ENCODE measurements around the gene CLIC4. TPM values are rescaled to one million over a fixed set of nuclear protein-coding genes. Genes with fewer than 3 reads are reported as not detected.
A peak's percentile ranks its signal among the peaks of the same experiment; 100 is the strongest.
"Not testable (repeated sequence)": the region's sequence is repeated elsewhere in the genome, so short reads cannot be mapped to it uniquely, and the experiment has no call there.

CLIC4 gene
- total and polyA plus RNA-seq, 2 donors (not counting 1 experiment from before 2014, with no cell fraction given): 28.5 to 123 TPM

GRCh38 chr1:24733342-24733741 is 11.9 kb upstream of the CLIC4 start:
- DNase-seq (peak; percentile 72), ATAC-seq (ENCODE audit: low read depth) (peak; percentile 90)
- Mint-ChIP-seq H3K4me1 (peaks cover 45% of the 10 kb centered on the region), H3K27ac (peak overlapping the region; percentile 95), H3K4me3 (peak overlapping the region; percentile 78)
- H3K79me2 ChIP-seq (ENCODE audit: control insufficient read depth, insufficient read depth, low read length); H3K9ac ChIP-seq (ENCODE audit: low read length); H3K27me3 Mint-ChIP-seq; H4K20me1 ChIP-seq (ENCODE audit: control insufficient read depth, insufficient read depth, low read length, poor library complexity, severe bottlenecking); H3K9me3 ChIP-seq (ENCODE audit: control extremely low read depth in 1 of 3, control insufficient read depth in 2 of 3, insufficient read depth in 1 of 3, low read length in 2 of 3); H3K27me3 ChIP-seq (replicated peaks in 1 of 4; ENCODE audit: control extremely low read depth in 1 of 4, control insufficient read depth in 3 of 4, insufficient read depth in 4 of 4, low read length in 3 of 4); H2AFZ ChIP-seq (ENCODE audit: insufficient read depth, low read depth, low read length, poor library complexity, severe bottlenecking); H3K9me3 Mint-ChIP-seq (ENCODE audit: insufficient read depth); H3K4me3 ChIP-seq (ENCODE audit: control extremely low read depth in 1 of 5, extremely low read depth in 1 of 5, insufficient read depth in 1 of 5, low read depth in 2 of 5, low read length in 4 of 5); H3K36me3 ChIP-seq (replicated peaks in 1 of 2; ENCODE audit: control extremely low read depth in 1 of 2, control insufficient read depth in 1 of 2, extremely low read depth in 1 of 2, insufficient read depth in 2 of 2, low read length in 1 of 2): not testable (repeated sequence)
- peaks cover 42 to 66% of the 10 kb centered on the region in 2 donors for H3K4me1 ChIP-seq (ENCODE audit: control insufficient read depth in 2 of 2, insufficient read depth in 2 of 2, low read length in 2 of 2)
- H3K4me2 ChIP-seq (replicated peaks; ENCODE audit: low read depth, low read length, poor library complexity, severe bottlenecking): peak overlapping the region; percentile 48
- ChIA-PET CTCF (interaction anchor here (0.6 to 3.7 kb wide), 10 partner anchors 8 to 534 kb away, joined by 3 to 22 read pairs (median 6); partner anchors contain the start of gene CLIC4), POLR2A (interaction anchor here (0.6 to 2.1 kb wide), 10 partner anchors 8 to 289 kb away, joined by 3 to 26 read pairs (median 4); partner anchors contain the start of genes CLIC4, RCAN3 and SRRM1)
- peak overlapping the region; percentile 55 to 63 for H3K27ac ChIP-seq (ENCODE audit: low read length in 2 of 2)
- intact Hi-C loops (cut with micrococcal nuclease): loop anchor here (1.0 to 5.0 kb wide), 3 partner anchors 9 to 36 kb away; no protein-coding TSS in a partner anchor
- WGBS (ENCODE audit: insufficient coverage): 86% methylated on average over 1 of the region's 7 CpGs

- no peaks in the 10 kb centered on the region for H3K36me3 ChIP-seq (replicated peaks in 1 of 2; ENCODE audit: control extremely low read depth in 1 of 2, control insufficient read depth in 1 of 2, extremely low read depth in 1 of 2, insufficient read depth in 2 of 2, low read length in 1 of 2)
- ChIA-PET POLR2A (interaction anchor here (0.7 to 1.4 kb wide), 2 partner anchors 10 to 1566 kb away, joined by 3 to 6 read pairs; partner anchors contain the start of genes CLIC4 and LUZP1), CTCF (interaction anchor here (1.2 to 3.7 kb wide), 2 partner anchors 9 to 10 kb away, joined by 3 to 18 read pairs; partner anchors contain the start of gene CLIC4)
- peaks cover 0 to 7% (median 0%) of the 10 kb centered on the region in 3 donors for H3K9me3 ChIP-seq (ENCODE audit: control extremely low read depth in 1 of 3, control insufficient read depth in 2 of 3, insufficient read depth in 1 of 3, low read length in 2 of 3)
- DNase-seq (no peak), ATAC-seq (ENCODE audit: low read depth) (no peak)
- H3K4me3 ChIP-seq (ENCODE audit: control extremely low read depth in 1 of 5, extremely low read depth in 1 of 5, insufficient read depth in 1 of 5, low read depth in 2 of 5, low read length in 4 of 5): no peak overlapping the region
- no peak overlapping the region for H3K9ac ChIP-seq (ENCODE audit: low read length)
- peak overlapping the region; percentile 56 for H3K4me2 ChIP-seq (replicated peaks; ENCODE audit: low read depth, low read length, poor library complexity, severe bottlenecking)
- Mint-ChIP-seq H3K27ac (peak overlapping the region; percentile 83), H3K27me3 (no peaks in the 10 kb centered on the region), H3K4me1 (peaks cover 49% of the 10 kb centered on the region), H3K9me3 (ENCODE audit: insufficient read depth) (no peaks in the 10 kb centered on the region), H3K4me3 (peak overlapping the region; percentile 40)
- H3K4me1 ChIP-seq (ENCODE audit: control insufficient read depth in 2 of 2, insufficient read depth in 2 of 2, low read length in 2 of 2): peaks cover 42 to 70% of the 10 kb centered on the region in 2 donors
- intact Hi-C loops (cut with micrococcal nuclease): no loop called here
- H3K27me3 ChIP-seq (replicated peaks in 1 of 4; ENCODE audit: control extremely low read depth in 1 of 4, control insufficient read depth in 3 of 4, insufficient read depth in 4 of 4, low read length in 3 of 4): no peaks in the 10 kb centered on the region
- H4K20me1 ChIP-seq (ENCODE audit: control insufficient read depth, insufficient read depth, low read length, poor library complexity, severe bottlenecking): no peaks in the 10 kb centered on the region
- no peak for TF ChIP-seq CTCF (IDR thresholded peaks at IDR 0.05)
- no peak for TF ChIP-seq EZH2 (IDR thresholded peaks at IDR 0.05; ENCODE audit: borderline replicate concordance, insufficient read depth, low read depth, low read length, poor library complexity, severe bottlenecking)
- 0% methylated on average over 1 of the region's 5 CpGs for WGBS (ENCODE audit: insufficient coverage)
- peaks cover 3% of the 10 kb centered on the region for H3K79me2 ChIP-seq (ENCODE audit: control insufficient read depth, insufficient read depth, low read length)
- H3K27ac ChIP-seq (ENCODE audit: low read length in 2 of 2): peak overlapping the region in 1 of 2 donors; percentile 32
- H2AFZ ChIP-seq (ENCODE audit: insufficient read depth, low read depth, low read length, poor library complexity, severe bottlenecking): peak overlapping the region; percentile 35
Observed at GRCh38 chr1:24735156-24735508, 10.1 kb upstream of the CLIC4 start.

All from B cell (primary cell).